ENCODE data around the gene DDX50.

DNA sequence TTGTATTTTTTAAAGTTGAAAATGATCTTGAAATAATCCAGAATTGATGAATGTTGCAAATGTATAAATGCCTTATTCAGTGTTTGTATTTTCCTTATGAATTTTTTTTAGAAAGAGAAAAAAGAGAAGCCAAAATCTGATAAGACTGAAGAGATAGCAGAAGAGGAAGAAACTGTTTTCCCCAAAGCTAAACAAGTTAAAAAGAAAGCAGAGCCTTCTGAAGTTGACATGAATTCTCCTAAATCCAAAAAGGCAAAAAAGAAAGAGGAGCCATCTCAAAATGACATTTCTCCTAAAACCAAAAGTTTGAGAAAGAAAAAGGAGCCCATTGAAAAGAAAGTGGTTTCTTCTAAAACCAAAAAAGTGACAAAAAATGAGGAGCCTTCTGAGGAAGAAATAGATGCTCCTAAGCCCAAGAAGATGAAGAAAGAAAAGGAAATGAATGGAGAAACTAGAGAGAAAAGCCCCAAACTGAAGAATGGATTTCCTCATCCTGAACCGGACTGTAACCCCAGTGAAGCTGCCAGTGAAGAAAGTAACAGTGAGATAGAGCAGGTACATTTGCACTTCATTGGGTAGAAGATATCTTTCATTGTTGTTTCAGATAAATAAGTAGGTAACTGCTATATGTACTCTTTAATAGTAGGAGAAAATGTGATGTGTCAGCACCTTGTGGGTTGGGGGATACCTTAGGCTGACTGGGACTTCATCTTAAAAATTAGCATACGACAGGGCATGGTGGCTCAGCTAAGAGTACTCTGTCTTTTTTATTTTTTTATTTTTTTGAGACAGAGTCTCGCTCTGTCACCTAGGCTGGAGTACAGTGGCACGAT is 58.8 kb downstream of the DDX50 start:
- TF ChIP-seq, protein P1, sequence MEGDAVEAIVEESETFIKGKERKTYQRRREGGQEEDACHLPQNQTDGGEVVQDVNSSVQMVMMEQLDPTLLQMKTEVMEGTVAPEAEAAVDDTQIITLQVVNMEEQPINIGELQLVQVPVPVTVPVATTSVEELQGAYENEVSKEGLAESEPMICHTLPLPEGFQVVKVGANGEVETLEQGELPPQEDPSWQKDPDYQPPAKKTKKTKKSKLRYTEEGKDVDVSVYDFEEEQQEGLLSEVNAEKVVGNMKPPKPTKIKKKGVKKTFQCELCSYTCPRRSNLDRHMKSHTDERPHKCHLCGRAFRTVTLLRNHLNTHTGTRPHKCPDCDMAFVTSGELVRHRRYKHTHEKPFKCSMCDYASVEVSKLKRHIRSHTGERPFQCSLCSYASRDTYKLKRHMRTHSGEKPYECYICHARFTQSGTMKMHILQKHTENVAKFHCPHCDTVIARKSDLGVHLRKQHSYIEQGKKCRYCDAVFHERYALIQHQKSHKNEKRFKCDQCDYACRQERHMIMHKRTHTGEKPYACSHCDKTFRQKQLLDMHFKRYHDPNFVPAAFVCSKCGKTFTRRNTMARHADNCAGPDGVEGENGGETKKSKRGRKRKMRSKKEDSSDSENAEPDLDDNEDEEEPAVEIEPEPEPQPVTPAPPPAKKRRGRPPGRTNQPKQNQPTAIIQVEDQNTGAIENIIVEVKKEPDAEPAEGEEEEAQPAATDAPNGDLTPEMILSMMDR (conservative IDR thresholded peaks at IDR 0.05), result no peak
- TF ChIP-seq EZH2 (IDR thresholded peaks at IDR 0.05; ENCODE audit: low read depth), result no peak
